SK-N-DZ (cell line): ENCODE results near the gene NAPB.
"Not testable (repeated sequence)": the region's sequence is repeated elsewhere in the genome, so short reads cannot be mapped to it uniquely, and the experiment has no call there.

Experiments
- DNase-seq: peaks from one replicate; pipeline ENCODE4 v3.0.0-alpha.2; 2015; ENCODE audit warnings: low spot score

Gene NAPB

GRCh38 chr20:23349338-23350195, 71.7 kb downstream of the NAPB start:
- no peak for DNase-seq

GRCh38 chr20:23348510-23348909, 72.8 kb downstream of the NAPB start:
- not testable (repeated sequence) for DNase-seq

- DNase-seq, result no peak
These were observed 73.5 kb downstream of the NAPB start for GRCh38 chr20:23347791-23348190.

- DNase-seq, result no peak
These were observed 75.3 kb downstream of the NAPB start for GRCh38 chr20:23346002-23346401.

GRCh38 chr20:23344336-23344735, 77.0 kb downstream of the NAPB start:
- DNase-seq, result no peak

- no peak for DNase-seq
These were observed 77.7 kb downstream of the NAPB start for GRCh38 chr20:23343590-23343989.

GRCh38 chr20:23341073-23341472, 80.2 kb downstream of the NAPB start:
- no peak for DNase-seq

GRCh38 chr20:23340524-23340923, 80.8 kb downstream of the NAPB start:
- DNase-seq, result peak; percentile 64

GRCh38 chr20:23339986-23340385, 81.3 kb downstream of the NAPB start:
- DNase-seq, result no peak

- no peak for DNase-seq
These were observed 84.0 kb downstream of the NAPB start for GRCh38 chr20:23337312-23337711.

GRCh38 chr20:23336476-23336875, 84.8 kb downstream of the NAPB start:
- no peak for DNase-seq

- DNase-seq, result no peak
These were observed 85.8 kb downstream of the NAPB start for GRCh38 chr20:23335521-23335920.

- DNase-seq, result no peak
These were observed 87.2 kb downstream of the NAPB start for GRCh38 chr20:23334111-23334510.

GRCh38 chr20:23332467-23332866, 88.8 kb downstream of the NAPB start:
- DNase-seq, result no peak

- DNase-seq, result no peak
These were observed 89.6 kb downstream of the NAPB start for GRCh38 chr20:23331450-23332350.

- no peak for DNase-seq
These were observed 93.5 kb downstream of the NAPB start for GRCh38 chr20:23327617-23328333.

GRCh38 chr20:23326774-23327173, 94.5 kb downstream of the NAPB start:
- DNase-seq, result no peak

- DNase-seq, result no peak
These were observed 96.2 kb downstream of the NAPB start for GRCh38 chr20:23325107-23325506.
